Urinary bladder (tissue), 4 donors: ENCODE data around the gene RASAL3. TPM values are rescaled to one million over a fixed set of nuclear protein-coding genes. Genes with fewer than 3 reads are reported as not detected.

Experiments
- DNase-seq: peaks from one replicate; pipeline ENCODE4 v3.0.0-alpha.2; 2015; ENCODE audit errors: extremely low spot score
- H3K27ac ChIP-seq: one replicate; pipeline ENCODE4 v1.5.1; 2013; ENCODE audit warnings: low read depth, mild to moderate bottlenecking, moderate library complexity
- H3K36me3 ChIP-seq: one replicate; pipeline ENCODE4 v1.6.1; 2013; ENCODE audit warnings: mild to moderate bottlenecking, moderate library complexity; ENCODE audit not compliant: insufficient read depth
- H3K4me1 ChIP-seq: one replicate; pipeline ENCODE4 v1.6.1; 2013; ENCODE audit warnings: mild to moderate bottlenecking, moderate library complexity; ENCODE audit not compliant: insufficient read depth
- H3K4me3 ChIP-seq: one replicate; pipeline ENCODE4 v1.5.1; 2013; ENCODE audit warnings: low read depth, low read length
- WGBS: extraction: QIAGEN DNeasy Blood & Tissue Kit; methylation state at CpG from one replicate; pipeline ENCODE4 v1.1.7; 2013; 5-methylcytosine and 5-hydroxymethylcytosine counted together
- polyA plus RNA-seq: library from polyadenylated mRNA; stranded (reverse); fragments of 200-250 nt; gene quantifications from one replicate; pipeline ENCODE4 v1.2.3, GENCODE V29; 2013
- total RNA-seq: library from RNA; depleted of rRNA; stranded (reverse); fragments of >200 nt; gene quantifications from one replicate; pipeline ENCODE4 v1.2.3, GENCODE V29; 2014
- donor health status: healthy with polysubstance abuse.
- donor health status: healthy.

Gene RASAL3
- total and polyA plus RNA-seq, 2 donors = 0.85 to 1.8 TPM

DNA sequence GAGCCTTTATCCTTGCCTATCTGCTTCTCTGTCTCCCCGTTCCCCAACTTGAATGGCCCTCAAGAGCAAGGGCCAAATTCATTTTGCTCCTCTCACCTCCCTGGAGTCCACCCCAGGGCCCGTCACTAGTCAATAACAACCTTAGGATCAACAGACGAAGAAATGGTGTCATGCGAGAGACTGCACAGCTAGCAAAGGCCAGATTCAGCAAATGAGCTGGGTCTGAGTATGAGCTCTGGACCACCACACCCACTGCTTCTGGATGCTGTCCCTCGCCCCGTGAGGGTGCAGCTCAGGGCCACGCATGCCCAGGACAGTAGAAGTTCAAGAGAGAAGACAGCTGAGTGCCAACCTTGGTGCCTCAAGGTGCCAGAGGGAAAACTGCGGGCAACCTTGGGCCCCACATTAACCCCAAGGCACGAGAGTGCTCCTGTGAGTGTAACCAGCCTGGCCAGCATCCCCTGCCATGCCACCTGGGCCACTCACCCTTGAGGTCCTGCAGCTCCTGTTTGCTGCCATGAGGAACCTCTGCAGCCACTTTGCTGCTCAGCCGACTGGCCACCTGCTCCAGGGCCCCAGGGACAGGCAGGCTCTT lies 33.7 kb downstream of the RASAL3 start:
- Histone ChIP-seq H3K4me1 (no peaks in the 10 kb centered on the region), H3K36me3 (peaks cover 5% of the 10 kb centered on the region), H3K27ac (no peak overlapping the region), H3K4me3 (no peak overlapping the region)
- 85% methylated on average over 10 of the region's 10 CpGs for WGBS
- DNase-seq = no peak

DNA sequence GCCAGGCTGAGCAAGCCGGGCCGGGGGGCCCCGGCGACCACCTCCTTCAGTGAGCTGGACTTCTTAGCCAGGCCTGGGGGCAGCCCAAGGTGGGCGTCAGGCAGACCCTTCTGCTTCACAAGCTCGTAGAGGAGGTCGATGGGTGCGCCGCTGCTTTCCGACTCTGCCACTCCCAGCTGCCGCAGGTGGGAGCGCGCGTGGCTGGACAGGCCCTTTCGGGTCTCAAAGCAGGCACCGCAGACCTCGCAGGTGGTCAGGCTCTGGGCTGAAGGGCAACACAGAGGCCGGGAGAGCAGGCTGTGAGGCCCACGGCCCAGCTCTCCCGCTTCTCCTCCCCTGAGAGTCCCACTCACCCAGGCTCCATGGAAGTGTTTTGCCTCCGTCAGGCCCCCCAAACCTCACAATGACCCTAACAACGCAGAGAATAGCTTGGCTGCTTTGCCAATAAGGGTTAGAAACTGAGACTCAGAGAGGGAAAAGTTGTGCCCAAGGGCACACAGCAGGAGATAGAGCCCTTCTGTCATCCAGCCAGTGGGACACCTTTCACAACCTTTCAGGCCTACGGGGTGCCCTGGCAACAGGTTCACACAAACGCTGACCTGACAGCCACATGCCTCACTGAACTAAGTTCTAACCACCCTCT lies 34.4 kb downstream of the RASAL3 start:
- DNase-seq = no peak
- WGBS = 88% methylated on average over 24 of the region's 24 CpGs
- Histone ChIP-seq H3K27ac (no peak overlapping the region), H3K36me3 (peaks cover 5% of the 10 kb centered on the region), H3K4me1 (no peaks in the 10 kb centered on the region), H3K4me3 (no peak overlapping the region)

DNA sequence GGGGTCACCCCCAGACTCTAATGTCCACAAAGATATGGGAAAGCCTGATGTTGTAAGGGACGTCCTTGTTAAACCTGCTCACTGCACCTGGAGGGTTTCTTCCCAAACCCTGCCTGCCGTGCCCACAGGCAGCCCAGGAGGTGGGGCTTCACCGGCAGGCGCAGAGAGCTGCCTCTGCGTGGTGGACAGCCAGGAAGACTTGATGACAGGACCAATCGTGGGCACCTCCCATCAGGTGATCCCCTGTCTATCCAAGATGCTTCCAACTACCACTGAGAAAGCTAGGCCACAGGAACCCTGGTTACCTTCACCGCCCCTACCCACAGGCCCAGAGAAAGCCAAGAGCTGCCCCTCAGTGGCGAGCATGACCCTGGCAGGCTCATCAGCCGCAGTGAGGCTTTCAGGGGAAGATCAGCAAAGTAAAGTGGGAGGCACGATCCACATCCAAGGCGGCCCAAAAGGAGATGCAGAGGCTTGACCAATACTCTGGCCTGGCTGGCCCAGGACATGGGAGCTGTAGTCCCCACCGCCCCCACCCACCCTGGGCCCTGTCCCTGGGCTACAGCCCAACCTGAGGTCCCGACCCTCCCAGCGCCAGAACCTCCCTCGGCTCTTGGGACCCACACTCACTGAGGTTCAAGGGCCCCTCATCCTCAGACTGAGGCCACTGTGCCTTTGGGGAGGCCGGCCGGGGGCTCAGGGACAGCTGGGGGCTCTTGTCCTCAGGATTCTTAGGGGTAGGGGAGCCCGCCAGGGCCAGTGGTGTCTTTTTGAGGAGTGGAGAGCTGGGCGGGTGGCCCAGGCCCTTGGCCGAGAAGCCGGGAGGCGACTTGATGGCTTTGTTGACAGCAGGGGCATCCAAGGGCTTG lies 35.2 kb downstream of the RASAL3 start:
- 85% methylated on average over 22 of the region's 22 CpGs for WGBS
- Histone ChIP-seq H3K36me3 (peaks cover 8% of the 10 kb centered on the region), H3K4me1 (no peaks in the 10 kb centered on the region)

DNA sequence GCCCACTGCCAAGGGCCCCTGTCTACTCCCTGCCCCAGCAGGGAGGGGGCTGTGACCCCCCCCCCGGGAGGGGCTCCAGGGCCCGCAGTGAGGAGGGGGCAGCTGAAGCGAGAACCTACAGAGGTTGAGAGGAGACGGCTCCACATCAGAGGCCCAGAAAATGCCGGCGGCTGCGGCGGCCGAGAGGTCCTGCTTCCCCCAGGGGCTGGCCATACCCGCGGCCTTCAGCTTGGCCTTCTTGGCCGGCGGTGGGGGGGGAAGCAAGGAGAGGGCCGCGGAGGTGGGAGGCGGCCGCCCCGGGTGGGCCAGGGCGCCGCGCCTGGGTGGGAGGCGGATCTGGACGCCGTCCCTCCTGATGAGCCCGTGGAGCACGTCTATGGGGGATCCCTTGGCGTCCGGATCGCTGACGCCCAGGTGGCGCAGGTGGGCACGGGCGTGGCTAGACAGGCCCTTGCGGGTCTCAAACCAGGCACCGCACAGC lies 36.3 kb downstream of the RASAL3 start:
- Histone ChIP-seq H3K36me3 (peaks cover 11% of the 10 kb centered on the region), H3K4me1 (no peaks in the 10 kb centered on the region), H3K27ac (no peak overlapping the region), H3K4me3 (no peak overlapping the region)
- DNase-seq = no peak
- 94% methylated on average over 35 of the region's 35 CpGs for WGBS

More for the DNA sequence above, 35.2 kb downstream of the RASAL3 start:
- DNase-seq = no peak
- no peak overlapping the region for H3K4me3 ChIP-seq
- no peak overlapping the region for H3K27ac ChIP-seq

DNA sequence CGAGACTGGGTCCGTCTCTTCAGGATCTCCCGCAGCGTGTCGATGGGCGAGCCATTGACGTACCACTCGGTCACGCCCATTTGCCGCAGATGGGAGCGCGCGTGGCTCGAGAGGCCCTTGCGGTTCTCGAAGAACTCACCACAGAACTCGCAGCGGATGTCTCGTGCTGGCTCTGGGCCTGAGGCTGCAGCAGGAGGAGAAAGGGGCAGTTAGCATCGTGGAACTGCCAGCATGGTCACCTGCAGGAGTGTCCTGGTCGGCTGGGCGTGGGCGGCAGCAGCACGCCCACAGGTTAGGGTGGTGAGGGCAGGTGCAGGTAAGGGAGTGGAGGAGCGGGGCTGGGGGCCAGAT lies 37.0 kb downstream of the RASAL3 start:
- Histone ChIP-seq H3K27ac (no peak overlapping the region), H3K4me3 (no peak overlapping the region)
- WGBS = 98% methylated on average over 25 of the region's 25 CpGs

DNA sequence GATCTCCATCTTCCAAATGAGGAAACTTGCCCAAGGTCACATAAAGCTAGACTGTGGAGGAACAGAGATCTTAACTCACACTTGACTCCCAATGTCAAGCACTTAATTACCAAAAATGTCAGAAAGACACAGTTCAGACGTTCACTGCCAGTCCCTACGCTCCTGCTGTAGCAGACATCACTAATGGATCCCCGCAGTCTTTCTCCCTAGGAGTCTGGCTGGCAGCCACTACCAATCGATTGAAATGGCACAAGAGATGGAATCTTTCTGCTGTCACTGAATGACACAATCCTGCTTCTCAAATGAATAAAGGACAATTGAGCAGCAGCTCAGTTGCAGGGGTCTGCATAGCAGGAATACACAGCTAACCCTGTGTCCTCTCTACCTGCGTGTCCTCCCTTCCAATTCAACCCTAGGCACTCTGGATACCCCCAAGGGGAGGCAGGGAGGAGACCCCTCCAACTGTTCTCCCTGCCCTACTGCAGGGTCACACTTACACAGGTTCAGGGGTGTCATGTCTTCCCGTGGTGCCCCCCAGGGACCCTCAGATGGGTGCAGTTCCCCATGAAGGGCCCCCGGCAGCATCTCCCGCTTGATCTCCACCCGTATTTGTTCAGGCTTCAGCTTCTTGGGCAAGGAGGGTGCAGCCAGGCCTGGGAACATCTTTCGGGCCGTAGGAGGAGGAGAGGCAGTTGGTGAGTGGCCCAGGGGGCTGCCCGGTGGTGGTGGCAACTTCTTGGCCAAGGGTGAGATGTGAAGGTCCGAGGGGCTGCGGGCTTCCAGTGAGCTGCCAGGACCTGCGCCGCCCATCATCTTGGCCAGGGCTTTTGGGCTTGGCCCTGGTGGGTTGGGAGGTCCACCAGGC lies 37.6 kb downstream of the RASAL3 start:
- no peak for DNase-seq
- no peak overlapping the region for H3K27ac ChIP-seq
- H3K4me3 ChIP-seq = no peak overlapping the region
- 89% methylated on average over 16 of the region's 16 CpGs for WGBS
- H3K36me3 ChIP-seq = peaks cover 12% of the 10 kb centered on the region
- H3K4me1 ChIP-seq = no peaks in the 10 kb centered on the region

More for the DNA sequence above, 37.0 kb downstream of the RASAL3 start:
- H3K4me1 ChIP-seq = no peaks in the 10 kb centered on the region
- no peak for DNase-seq
- H3K36me3 ChIP-seq = peaks cover 12% of the 10 kb centered on the region

DNA sequence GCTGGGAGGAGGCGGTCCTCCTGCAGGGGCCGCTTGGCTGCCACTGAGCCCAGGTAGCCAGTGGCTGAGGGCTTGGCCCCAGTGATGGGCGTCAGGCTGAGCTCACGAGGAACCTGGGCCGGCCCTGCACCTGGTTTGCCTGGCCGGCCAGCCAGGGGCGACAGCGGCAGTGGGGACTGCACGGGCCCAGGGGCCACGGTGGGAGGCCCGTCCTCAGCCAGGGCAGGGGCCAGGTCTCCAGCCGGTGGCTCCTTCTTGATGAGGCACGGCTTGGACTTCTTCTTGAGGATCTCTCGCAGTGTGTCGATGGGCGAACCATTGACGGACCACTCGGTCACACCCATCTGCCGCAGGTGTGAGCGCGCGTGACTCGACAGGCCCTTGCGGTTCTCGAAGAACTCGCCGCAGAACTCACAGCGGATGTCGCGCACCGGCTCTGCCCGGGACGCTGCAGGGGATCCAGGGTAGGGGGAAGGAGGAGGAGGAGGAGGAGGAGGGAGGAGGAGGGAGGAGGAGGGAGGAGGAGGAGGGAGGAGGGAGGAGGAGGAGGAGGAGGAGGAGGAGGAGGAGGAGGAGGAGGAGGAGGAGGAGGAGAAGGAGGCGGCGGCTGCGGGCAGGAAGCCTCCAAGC lies 38.9 kb downstream of the RASAL3 start:
- H3K4me3 ChIP-seq = no peak overlapping the region
- WGBS = 96% methylated on average over 36 of the region's 36 CpGs
- no peak for DNase-seq
- H3K36me3 ChIP-seq = peaks cover 12% of the 10 kb centered on the region
- no peak overlapping the region for H3K27ac ChIP-seq
- no peaks in the 10 kb centered on the region for H3K4me1 ChIP-seq

DNA sequence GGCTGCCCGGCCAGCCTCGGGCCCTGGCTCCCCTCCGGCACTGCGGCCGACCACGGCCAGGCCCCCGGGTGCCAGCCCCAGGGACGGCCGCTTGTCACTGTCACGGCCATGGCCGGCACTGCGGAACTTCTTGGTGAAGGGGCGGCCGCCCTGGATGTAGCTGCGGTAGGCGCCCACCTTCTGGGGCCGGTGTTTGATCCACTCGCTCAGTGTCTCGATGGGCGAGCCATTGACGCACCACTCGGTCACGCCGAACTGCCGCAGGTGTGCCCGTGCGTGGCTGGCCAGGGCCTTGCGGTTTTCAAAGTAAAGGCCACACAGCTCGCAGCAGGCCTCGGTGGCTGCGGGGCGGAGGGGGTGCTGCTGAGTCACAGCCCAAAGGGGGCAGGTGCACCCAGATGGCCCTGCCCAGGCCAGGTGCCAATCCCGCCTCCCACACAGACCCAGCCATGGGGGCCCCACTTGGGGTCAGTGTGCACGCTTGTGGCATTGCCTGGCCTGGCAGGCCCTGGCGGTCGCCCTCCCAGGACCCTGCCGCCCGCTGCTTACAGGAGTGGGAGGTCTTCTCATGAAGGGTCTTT lies 39.6 kb downstream of the RASAL3 start:
- Histone ChIP-seq H3K4me3 (no peak overlapping the region), H3K36me3 (peaks cover 12% of the 10 kb centered on the region), H3K4me1 (no peaks in the 10 kb centered on the region), H3K27ac (no peak overlapping the region)
- 98% methylated on average over 38 of the region's 38 CpGs for WGBS
- DNase-seq = no peak

DNA sequence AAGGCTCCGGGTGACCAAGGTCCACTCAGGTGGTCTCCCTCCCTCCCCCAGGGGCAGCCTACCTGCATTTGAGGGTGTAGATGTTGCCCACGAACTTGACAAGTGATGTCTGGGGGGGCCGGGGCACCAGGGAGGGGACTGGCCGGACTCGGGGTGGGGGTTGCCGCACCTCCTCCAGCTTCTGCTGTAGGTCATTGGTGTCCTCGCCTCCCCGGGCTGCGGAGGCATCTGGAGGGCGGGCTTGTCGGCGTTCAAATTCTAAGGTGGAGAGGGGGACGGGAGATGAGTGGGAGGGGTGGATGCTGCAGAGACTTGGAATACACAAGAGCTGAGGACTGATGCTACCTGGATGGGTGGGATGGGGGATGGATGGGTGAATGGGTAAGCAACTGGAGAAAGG lies 40.2 kb downstream of the RASAL3 start:
- no peak for DNase-seq
- 97% methylated on average over 13 of the region's 13 CpGs for WGBS
- Histone ChIP-seq H3K4me3 (no peak overlapping the region), H3K36me3 (peaks cover 12% of the 10 kb centered on the region), H3K27ac (no peak overlapping the region), H3K4me1 (no peaks in the 10 kb centered on the region)

DNA sequence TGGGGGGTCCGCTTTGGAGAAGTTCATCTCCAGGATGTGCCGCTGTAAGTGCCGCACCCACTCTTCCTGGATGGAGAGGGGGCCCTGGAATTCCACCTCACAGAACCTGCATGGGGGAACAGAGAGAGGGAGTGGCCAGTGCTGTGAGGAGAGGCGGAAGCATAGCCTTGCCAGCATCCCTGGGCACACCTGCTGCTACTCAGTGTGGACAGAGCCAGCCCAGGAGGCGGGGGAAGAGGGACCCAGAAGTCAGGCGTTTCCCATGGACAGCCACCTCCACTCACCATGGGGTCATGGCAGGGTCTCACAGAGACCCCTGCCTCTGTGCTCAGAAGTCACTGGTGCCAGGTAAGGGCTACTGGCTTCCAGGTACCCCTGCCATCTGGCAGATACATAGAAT lies 41.2 kb downstream of the RASAL3 start:
- H3K4me1 ChIP-seq = no peaks in the 10 kb centered on the region
- DNase-seq = no peak
- H3K4me3 ChIP-seq = no peak overlapping the region
- H3K36me3 ChIP-seq = peaks cover 12% of the 10 kb centered on the region
- 98% methylated on average over 6 of the region's 6 CpGs for WGBS
- H3K27ac ChIP-seq = no peak overlapping the region

DNA sequence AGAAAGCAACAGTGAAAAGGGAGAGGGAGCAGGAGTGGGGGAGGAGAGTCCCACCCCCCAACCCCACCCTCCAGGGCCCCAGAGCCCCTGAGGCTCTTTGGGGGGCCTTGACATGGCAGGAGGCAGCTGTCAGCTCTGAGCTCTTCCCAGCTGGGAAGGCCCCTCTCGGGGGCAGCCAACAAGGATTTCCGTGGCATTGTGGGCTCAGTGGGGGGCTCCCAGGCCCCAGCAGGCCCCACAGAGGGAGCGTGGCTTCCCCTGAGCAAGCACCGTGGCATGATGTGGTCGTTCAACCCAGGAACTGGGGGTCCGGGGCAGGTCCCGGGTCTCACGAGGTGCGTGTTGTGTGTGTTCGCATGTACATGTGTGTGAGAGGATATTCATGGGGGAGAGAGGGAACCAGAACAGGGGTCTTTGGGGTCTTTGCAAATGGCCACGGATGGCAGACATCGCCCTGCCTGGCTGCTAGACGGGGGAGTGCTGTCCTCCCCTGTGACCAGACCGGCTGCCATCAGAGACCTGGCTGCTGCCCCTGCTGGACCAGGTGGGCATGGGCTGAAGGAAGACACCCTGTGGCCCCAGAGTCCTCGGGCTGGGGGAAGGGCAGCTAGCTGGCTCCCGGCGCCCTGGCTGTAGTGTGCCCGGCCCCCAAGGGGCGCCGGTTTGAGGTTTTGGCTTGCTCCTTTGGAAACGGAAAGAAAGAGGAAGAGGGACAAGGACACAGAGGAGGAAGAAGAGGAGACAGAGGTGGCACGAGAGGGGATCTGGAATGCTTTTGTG lies 41.9 kb downstream of the RASAL3 start:
- Histone ChIP-seq H3K36me3 (peaks cover 12% of the 10 kb centered on the region), H3K4me3 (no peak overlapping the region), H3K4me1 (no peaks in the 10 kb centered on the region), H3K27ac (peak overlapping the region; percentile 25)
- 88% methylated on average over 22 of the region's 22 CpGs for WGBS
- no peak for DNase-seq

DNA sequence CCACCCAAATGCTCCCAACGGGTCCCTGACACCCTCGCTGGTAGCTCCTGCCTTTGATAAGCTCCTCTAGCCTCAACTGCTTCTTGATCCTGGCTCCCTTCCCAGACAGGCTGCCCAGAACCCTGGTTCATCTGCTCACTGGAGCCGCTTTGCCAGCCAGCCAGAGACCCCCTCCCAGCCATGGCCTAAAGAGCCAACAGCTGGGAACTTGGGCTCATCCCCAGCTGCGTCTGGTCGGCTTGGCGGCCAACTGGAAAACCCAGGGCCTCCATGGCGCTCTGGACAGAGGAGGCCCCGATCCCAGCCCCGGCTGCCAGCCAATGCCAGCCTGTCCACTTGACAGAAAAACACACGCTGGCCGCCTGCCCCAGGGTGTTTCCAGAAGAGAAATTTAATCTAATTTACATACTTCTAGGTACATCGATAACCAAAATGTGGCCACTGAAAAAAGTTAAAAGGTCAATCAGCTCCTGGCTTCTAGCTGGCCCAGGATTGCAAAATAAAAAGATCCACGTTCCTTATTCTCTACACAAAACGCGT lies 42.6 kb downstream of the RASAL3 start:
- no peak for DNase-seq
- H3K36me3 ChIP-seq = peaks cover 11% of the 10 kb centered on the region
- no peaks in the 10 kb centered on the region for H3K4me1 ChIP-seq
- no peak overlapping the region for H3K4me3 ChIP-seq
- WGBS = 52% methylated on average over 15 of the region's 15 CpGs
- H3K27ac ChIP-seq = no peak overlapping the region
